ENCODE results near the gene PTOV1.

Gene PTOV1

DNA sequence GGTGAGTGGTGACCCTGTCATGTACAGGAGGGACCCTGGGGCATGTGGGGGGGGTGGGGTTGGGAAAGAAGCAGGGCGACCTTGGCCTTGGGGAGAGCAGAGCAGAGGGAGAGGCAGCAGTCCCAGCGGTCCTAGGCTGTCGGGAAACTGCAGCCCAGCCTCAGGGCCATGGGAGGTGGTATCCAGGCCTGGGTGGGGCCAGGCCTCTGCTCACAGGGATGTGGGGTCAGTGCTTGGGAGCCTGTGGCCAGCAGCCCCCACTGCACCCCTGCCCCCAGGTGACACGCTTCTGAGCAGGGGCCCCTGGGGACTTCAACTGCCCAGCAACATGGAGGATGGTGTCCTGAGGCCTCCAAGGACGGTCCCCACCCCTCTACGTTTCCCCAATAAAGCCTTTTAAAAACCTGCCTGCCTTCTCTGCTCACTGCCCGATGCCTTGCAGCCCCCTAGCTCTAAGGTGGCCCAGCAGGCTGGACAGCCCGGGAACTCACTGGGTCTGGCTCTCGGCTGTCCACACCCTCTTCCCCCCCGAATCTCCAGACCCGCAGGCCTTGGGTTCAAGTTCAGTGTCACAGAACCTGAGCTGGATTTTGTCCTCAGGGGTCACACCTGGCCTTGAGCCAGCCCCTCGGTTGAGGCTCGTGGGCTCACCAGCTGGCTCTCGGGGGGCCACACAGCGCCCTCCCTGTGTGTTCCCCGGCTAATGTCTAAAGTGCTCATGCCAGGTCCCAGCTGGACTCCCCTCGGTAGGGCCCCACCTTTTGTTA lies 9.6 kb downstream of the PTOV1 start:
- H3K4me3 ChIP-seq (ENCODE audit: low read depth, low read length) = no peak overlapping the region
- no peaks in the 10 kb centered on the region for H3K9me3 ChIP-seq (ENCODE audit: control insufficient read depth, insufficient read depth, low read depth, low read length)
- no peak overlapping the region for H3K27ac ChIP-seq (ENCODE audit: low read depth, low read length)
- H3K4me1 ChIP-seq (ENCODE audit: control insufficient read depth, insufficient read depth, low read length) = peaks cover 13% of the 10 kb centered on the region
- peaks cover 88% of the 10 kb centered on the region for H3K36me3 ChIP-seq (ENCODE audit: control insufficient read depth, insufficient read depth, low read length)
- no peaks in the 10 kb centered on the region for H3K27me3 ChIP-seq (ENCODE audit: control insufficient read depth, insufficient read depth, low read length)
- H3K9ac ChIP-seq (ENCODE audit: low read length) = no peak overlapping the region

DNA sequence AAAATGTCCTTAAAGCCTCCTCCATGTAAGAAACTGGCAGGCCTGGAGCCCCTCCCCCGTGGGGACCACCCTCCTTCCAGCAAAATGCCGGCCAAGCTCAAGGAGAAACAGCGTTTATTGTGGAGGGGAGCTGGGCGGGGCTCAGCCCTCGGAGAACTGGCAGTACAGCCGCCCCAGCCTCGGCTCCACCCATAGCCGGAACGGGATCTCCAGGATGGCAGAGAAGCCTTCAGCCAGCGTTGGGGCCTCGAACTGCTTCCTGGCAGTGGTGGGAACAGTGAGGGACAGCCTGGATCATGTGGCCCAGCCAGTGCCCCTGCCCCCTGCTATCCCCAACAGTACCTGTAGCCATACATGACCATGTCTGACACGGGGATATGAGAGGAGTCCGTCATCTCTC lies 10.1 kb downstream of the PTOV1 start:
- no peaks in the 10 kb centered on the region for H3K9me3 ChIP-seq (ENCODE audit: control insufficient read depth, insufficient read depth, low read depth, low read length)
- H3K27ac ChIP-seq (ENCODE audit: low read depth, low read length) = no peak overlapping the region
- H3K4me3 ChIP-seq (ENCODE audit: low read depth, low read length) = no peak overlapping the region
- no peaks in the 10 kb centered on the region for H3K27me3 ChIP-seq (ENCODE audit: control insufficient read depth, insufficient read depth, low read length)
- no peak overlapping the region for H3K9ac ChIP-seq (ENCODE audit: low read length)
- peaks cover 19% of the 10 kb centered on the region for H3K4me1 ChIP-seq (ENCODE audit: control insufficient read depth, insufficient read depth, low read length)
- peaks cover 82% of the 10 kb centered on the region for H3K36me3 ChIP-seq (ENCODE audit: control insufficient read depth, insufficient read depth, low read length)

DNA sequence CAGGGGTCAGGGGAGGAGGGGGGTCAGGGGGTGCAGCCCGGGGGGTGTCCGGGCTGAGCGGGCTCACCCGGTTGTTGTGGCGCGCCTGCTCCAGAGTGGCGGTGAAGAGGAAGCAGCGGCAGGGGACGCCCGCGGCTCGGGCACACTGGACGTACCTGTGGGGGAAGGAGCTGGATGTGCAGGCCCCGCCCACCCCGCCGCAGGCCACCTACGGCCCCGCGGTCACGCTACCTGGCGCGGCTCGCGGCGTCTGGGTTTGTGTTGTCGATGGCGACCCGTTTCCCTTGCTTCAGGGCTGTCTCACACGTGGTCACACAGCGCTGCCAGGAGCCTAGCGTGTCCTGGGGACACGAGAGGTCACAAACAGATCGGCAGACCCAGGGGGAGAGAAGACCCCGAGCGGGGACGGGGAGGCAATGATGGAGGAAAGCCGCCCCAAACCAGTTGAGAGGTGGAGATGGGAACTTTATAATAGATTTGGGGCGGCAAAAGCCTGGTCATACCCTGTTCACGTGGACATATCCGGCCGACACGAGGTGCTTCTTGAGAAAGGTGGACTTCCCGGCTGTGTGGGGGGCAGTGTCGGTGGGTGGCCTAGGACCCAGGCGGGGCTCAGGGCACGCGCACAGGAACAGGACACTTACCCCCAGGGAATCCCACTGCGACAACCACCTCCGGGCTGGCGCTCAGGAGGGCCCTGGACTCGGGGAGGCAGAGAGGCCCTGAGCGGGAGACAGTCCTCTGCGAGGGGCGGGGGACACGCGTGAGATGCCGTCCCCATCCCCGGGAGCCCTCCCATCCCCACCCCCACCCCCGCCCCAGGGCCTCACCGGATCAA lies 10.8 kb downstream of the PTOV1 start:
- no peaks in the 10 kb centered on the region for H3K27me3 ChIP-seq (ENCODE audit: control insufficient read depth, insufficient read depth, low read length)
- no peak overlapping the region for H3K9ac ChIP-seq (ENCODE audit: low read length)
- H3K4me3 ChIP-seq (ENCODE audit: low read depth, low read length) = no peak overlapping the region
- H3K4me1 ChIP-seq (ENCODE audit: control insufficient read depth, insufficient read depth, low read length) = peaks cover 24% of the 10 kb centered on the region
- H3K36me3 ChIP-seq (ENCODE audit: control insufficient read depth, insufficient read depth, low read length) = peaks cover 76% of the 10 kb centered on the region
- H3K27ac ChIP-seq (ENCODE audit: low read depth, low read length) = no peak overlapping the region
- no peaks in the 10 kb centered on the region for H3K9me3 ChIP-seq (ENCODE audit: control insufficient read depth, insufficient read depth, low read depth, low read length)

DNA sequence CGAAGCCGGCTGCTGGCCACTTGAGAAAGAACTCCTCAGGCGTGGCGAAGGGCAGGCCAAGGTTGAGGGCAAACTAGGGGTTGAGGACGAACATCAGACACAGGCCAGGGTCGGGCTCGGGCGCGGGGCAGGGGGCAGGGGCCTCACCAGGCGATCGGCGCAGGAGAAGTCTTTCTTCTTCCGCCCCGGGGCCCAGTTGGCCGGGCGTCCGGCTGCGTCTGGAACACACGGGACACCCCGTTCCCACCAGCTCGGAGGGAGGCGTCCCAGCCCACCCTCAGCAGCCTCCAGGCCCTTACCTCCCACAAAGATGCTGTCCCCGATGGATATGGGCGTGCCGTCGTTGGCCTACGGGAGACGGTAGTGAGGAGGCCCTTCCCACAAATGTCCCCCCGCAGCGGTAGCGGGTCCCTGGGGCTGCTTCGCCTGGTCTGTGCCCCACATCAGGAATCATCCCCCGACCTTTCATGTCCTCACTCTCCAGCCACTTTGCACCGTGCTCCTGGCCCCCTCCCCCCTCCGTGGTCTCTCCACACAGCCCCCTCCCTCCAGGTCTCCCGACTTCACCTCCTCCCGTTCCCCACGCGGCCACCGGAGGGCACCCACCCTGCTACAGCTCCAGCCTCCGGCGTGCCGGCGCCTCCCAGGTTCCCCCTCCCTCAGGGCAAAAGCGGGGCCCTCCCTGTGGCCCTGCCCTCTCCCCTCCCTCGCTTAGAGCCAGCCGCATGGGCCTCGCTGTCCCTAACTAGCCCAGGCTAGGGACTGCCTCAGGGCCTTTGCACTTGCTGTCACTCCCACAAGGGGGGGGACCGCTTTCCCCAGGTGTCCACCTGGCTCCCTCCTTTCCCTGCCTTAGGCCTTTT lies 11.7 kb downstream of the PTOV1 start:
- no peaks in the 10 kb centered on the region for H3K27me3 ChIP-seq (ENCODE audit: control insufficient read depth, insufficient read depth, low read length)
- no peaks in the 10 kb centered on the region for H3K9me3 ChIP-seq (ENCODE audit: control insufficient read depth, insufficient read depth, low read depth, low read length)
- peaks cover 68% of the 10 kb centered on the region for H3K36me3 ChIP-seq (ENCODE audit: control insufficient read depth, insufficient read depth, low read length)
- no peak overlapping the region for H3K4me3 ChIP-seq (ENCODE audit: low read depth, low read length)
- H3K9ac ChIP-seq (ENCODE audit: low read length) = no peak overlapping the region
- H3K4me1 ChIP-seq (ENCODE audit: control insufficient read depth, insufficient read depth, low read length) = peaks cover 24% of the 10 kb centered on the region
- H3K27ac ChIP-seq (ENCODE audit: low read depth, low read length) = peak overlapping the region; percentile 30; the same call in 1 of the 2 replicates

DNA sequence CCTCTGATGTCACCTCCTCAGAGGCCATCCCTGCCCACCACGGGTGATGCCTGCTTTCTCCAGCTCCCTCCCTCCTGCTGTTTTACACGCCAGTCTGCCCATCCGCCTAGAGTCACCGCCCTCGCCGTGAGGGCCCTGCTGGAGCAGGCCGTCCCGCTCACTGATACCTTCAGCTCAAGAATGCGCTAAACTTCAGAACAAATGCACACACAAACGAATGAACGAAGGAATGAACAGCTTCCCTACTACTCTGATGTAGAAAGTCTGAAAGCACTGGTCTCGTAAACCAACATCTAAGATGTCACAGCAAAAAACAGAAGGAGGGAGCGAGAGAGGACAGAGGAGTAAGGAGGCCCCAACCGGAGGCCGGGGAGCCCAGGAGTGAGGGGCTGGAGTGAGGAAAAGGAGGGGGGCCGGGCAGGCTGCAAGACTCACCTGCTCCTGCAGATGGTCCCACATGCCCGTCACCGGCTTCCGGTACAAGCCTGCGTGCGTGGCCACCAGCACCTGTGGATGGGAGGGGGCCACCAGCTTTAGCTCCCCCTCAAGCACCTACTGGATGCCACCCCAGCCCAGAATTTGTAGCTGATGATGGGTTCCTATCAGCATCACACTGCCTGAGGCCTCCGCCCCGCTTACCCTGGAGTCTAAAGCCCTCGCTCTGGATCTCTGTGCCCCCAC lies 12.4 kb downstream of the PTOV1 start:
- H3K27ac ChIP-seq (ENCODE audit: low read depth, low read length) = no peak overlapping the region
- H3K27me3 ChIP-seq (ENCODE audit: control insufficient read depth, insufficient read depth, low read length) = no peaks in the 10 kb centered on the region
- no peak overlapping the region for H3K4me3 ChIP-seq (ENCODE audit: low read depth, low read length)
- peaks cover 24% of the 10 kb centered on the region for H3K4me1 ChIP-seq (ENCODE audit: control insufficient read depth, insufficient read depth, low read length)
- peaks cover 60% of the 10 kb centered on the region for H3K36me3 ChIP-seq (ENCODE audit: control insufficient read depth, insufficient read depth, low read length)
- no peak overlapping the region for H3K9ac ChIP-seq (ENCODE audit: low read length)
- no peaks in the 10 kb centered on the region for H3K9me3 ChIP-seq (ENCODE audit: control insufficient read depth, insufficient read depth, low read depth, low read length)

DNA sequence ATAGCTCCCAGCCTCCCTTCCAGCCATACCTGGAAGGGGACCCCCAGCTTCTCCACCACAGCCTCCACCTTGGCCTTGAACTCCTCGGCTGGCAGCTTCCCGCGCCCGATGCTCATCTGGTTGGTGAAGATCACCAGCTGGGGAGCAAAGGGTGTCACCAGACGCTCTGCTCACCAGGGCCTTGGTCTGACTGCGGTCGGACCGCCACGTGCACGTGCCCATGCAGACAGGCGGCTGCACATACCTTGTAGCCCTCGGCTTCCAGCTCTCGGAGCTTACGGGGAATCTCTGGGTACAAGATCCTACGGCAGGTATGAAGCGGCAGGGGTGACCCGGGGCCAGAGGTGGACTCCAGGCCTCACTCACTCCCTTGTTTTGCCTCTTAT lies 13.0 kb downstream of the PTOV1 start:
- peaks cover 55% of the 10 kb centered on the region for H3K36me3 ChIP-seq (ENCODE audit: control insufficient read depth, insufficient read depth, low read length)
- no peak overlapping the region for H3K4me3 ChIP-seq (ENCODE audit: low read depth, low read length)
- no peaks in the 10 kb centered on the region for H3K9me3 ChIP-seq (ENCODE audit: control insufficient read depth, insufficient read depth, low read depth, low read length)
- H3K27me3 ChIP-seq (ENCODE audit: control insufficient read depth, insufficient read depth, low read length) = no peaks in the 10 kb centered on the region
- no peak overlapping the region for H3K9ac ChIP-seq (ENCODE audit: low read length)
- no peak overlapping the region for H3K27ac ChIP-seq (ENCODE audit: low read depth, low read length)
- H3K4me1 ChIP-seq (ENCODE audit: control insufficient read depth, insufficient read depth, low read length) = peaks cover 24% of the 10 kb centered on the region

DNA sequence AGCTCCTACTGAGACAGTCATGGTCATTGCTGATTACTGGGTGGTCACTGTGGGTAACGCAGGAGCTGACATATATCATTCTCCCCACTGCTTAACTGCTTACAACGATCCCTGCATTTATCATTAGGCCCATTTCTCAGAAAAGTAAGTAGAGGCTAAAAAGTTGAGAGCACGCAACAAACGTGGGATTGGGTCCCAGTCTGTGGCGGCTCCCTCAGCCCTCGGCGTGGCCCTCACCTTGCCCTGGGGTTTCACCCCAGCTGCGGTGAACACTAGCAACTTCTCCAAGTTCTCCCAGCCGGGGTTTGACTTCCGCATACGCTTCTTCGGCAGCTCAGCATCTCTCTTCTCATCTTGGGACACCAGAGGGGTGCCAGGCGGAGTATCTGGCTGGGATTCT lies 13.9 kb downstream of the PTOV1 start:
- Histone ChIP-seq H3K9me3 (ENCODE audit: control insufficient read depth, insufficient read depth, low read depth, low read length) (no peaks in the 10 kb centered on the region), H3K4me3 (ENCODE audit: low read depth, low read length) (no peak overlapping the region), H3K4me1 (ENCODE audit: control insufficient read depth, insufficient read depth, low read length) (peaks cover 24% of the 10 kb centered on the region), H3K36me3 (ENCODE audit: control insufficient read depth, insufficient read depth, low read length) (peaks cover 47% of the 10 kb centered on the region), H3K9ac (ENCODE audit: low read length) (no peak overlapping the region), H3K27me3 (ENCODE audit: control insufficient read depth, insufficient read depth, low read length) (no peaks in the 10 kb centered on the region), H3K27ac (ENCODE audit: low read depth, low read length) (no peak overlapping the region)

DNA sequence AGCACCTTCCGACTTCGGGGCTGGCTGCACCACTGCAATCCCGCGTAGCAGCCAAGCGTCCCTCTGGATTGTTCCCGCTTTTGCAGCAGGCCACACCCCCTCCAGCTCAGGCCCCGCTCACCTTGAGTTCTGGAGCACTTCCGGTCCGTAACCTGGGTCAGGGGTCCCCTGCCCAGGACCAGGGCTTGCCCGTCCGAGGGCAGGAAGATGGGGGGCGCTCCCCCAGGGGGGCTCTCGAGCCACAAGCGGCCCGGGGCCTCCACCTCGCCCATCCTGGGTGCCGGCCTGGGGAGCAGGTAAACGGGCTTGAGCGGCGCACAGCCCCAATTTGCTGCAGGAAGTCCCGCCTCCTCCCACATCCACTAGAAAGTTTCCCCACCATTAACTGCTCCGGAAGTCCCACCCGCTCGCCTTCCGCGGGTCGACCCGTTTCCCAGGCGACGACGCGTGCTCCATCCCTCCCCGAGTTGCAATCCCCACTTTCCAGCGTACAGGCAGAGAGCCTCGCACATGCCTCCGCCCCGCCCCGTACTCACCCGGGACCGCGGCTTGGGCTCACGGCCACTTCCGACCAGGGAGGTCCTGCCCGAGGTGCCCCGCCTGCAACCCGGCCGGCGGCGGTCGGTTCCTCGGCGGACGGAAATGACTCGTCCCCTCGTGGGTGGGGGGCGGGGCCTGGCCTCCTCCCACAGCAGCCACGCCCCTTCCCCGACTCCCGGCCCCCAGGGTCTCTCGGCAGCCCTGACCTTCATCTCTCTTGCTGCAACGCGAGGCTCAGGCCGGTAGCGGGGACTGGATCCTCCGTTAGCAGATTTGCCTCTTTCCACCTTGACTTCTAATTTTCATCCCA lies 16.2 kb downstream of the PTOV1 start, which contains the start of gene PNKP:
Gene PNKP, minus strand, starts transcription at position 644 of the 850 bp plus-strand sequence. Its CDS starts 372 bp downstream, at position 272.
- Histone ChIP-seq H3K4me1 (ENCODE audit: control insufficient read depth, insufficient read depth, low read length) (peaks cover 24% of the 10 kb centered on the region), H3K27ac (ENCODE audit: low read depth, low read length) (peak within 1 kb of the TSS; percentile 93), H3K4me3 (ENCODE audit: low read depth, low read length) (peak within 1 kb of the TSS; percentile 97), H3K9me3 (ENCODE audit: control insufficient read depth, insufficient read depth, low read depth, low read length) (no peaks in the 10 kb centered on the region), H3K36me3 (ENCODE audit: control insufficient read depth, insufficient read depth, low read length) (peaks cover 26% of the 10 kb centered on the region), H3K9ac (ENCODE audit: low read length) (peak within 1 kb of the TSS; percentile 87), H3K27me3 (ENCODE audit: control insufficient read depth, insufficient read depth, low read length) (no peaks in the 10 kb centered on the region)

DNA sequence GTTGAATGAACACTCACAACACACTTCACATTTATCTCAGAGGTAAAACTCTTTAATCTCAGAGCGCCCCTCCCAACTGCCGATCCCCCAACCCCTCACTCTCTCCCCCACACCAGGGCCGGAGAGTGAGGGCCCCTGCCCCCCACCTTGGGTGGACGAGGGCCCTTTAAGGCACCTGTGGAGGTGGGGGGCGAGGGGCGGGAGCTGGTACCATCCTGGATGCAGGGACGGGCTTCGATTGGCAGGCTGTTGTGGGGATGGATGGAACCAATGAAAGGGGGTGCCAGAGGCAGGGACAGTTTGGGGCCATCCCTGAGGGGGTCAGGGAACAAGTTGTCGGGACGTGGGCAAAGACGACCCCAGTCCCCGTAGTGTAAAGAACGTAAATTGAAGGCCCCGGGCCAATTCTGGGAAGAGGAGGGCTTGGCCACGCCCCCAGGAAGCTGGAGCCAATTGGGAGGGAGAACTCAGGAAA lies 18.1 kb downstream of the PTOV1 start:
- Histone ChIP-seq H3K36me3 (ENCODE audit: control insufficient read depth, insufficient read depth, low read length) (peaks cover 11% of the 10 kb centered on the region), H3K27me3 (ENCODE audit: control insufficient read depth, insufficient read depth, low read length) (no peaks in the 10 kb centered on the region), H3K4me3 (ENCODE audit: low read depth, low read length) (peak overlapping the region; percentile 59), H3K9me3 (ENCODE audit: control insufficient read depth, insufficient read depth, low read depth, low read length) (no peaks in the 10 kb centered on the region), H3K9ac (ENCODE audit: low read length) (no peak overlapping the region), H3K4me1 (ENCODE audit: control insufficient read depth, insufficient read depth, low read length) (peaks cover 21% of the 10 kb centered on the region), H3K27ac (ENCODE audit: low read depth, low read length) (no peak overlapping the region)
